Liver (tissue), 3 donors: Measurements from ENCODE around the gene NTNG2.

Experiments used
- ATF3 ChIP-seq: IDR thresholded peaks from 2 replicates; pipeline ENCODE4 v1.6.1; 2016; ENCODE audit warnings: antibody characterized with exemption
- EGR1 ChIP-seq, 2 donors: IDR thresholded peaks; 2 replicates each; pipeline ENCODE4 v1.6.1; 2016 to 2018; ENCODE audit warnings: antibody characterized with exemption in 2 of 2, low read depth in 2 of 2
- GABPA ChIP-seq, 2 donors: IDR thresholded peaks in 1 of 2; conservative IDR thresholded peaks in 1 of 2; 2 replicates each; pipeline ENCODE4 v1.6.1; 2016; ENCODE audit warnings: antibody characterized with exemption in 2 of 2, mild to moderate bottlenecking in 1 of 2, moderate library complexity in 1 of 2
- JUND ChIP-seq, 2 donors: IDR thresholded peaks; 2 replicates each; pipeline ENCODE4 v1.6.1; 2016; ENCODE audit warnings: antibody characterized with exemption in 2 of 2
- MAX ChIP-seq: IDR thresholded peaks from 2 replicates; pipeline ENCODE4 v1.6.1; 2016; ENCODE audit warnings: antibody characterized with exemption
- RAD21 ChIP-seq, 2 donors: IDR thresholded peaks; 2 replicates each; pipeline ENCODE4 v1.6.1; 2016; ENCODE audit warnings: antibody characterized with exemption in 2 of 2, mild to moderate bottlenecking in 2 of 2
- REST ChIP-seq: IDR thresholded peaks from 2 replicates; pipeline ENCODE4 v1.6.1; 2016; ENCODE audit warnings: antibody characterized with exemption, mild to moderate bottlenecking
- SP1 ChIP-seq: IDR thresholded peaks from 2 replicates; pipeline ENCODE4 v1.6.1; 2018; ENCODE audit warnings: antibody characterized with exemption, mild to moderate bottlenecking
- TAF1 ChIP-seq: conservative IDR thresholded peaks from 2 replicates; pipeline ENCODE4 v1.6.1; 2016; ENCODE audit warnings: antibody characterized with exemption, mild to moderate bottlenecking
- YY1 ChIP-seq: IDR thresholded peaks from 2 replicates; pipeline ENCODE4 v1.6.1; 2016; ENCODE audit warnings: antibody characterized with exemption, mild to moderate bottlenecking
- TF ChIP-seq, protein P1 (sequence below): fragments of 150-350 bp; IDR thresholded peaks from 2 replicates; pipeline ENCODE4 v1.5.1; 2017; ENCODE audit warnings: improper control_type of control experiment, low read depth, low read length; ENCODE audit not compliant: missing input control
- TF ChIP-seq, protein P2 (sequence below): IDR thresholded peaks from 2 replicates; pipeline ENCODE4 v1.6.1; 2016; ENCODE audit warnings: antibody characterized with exemption
- donor health status: healthy.
- donor health status: healthy.

DNA sequence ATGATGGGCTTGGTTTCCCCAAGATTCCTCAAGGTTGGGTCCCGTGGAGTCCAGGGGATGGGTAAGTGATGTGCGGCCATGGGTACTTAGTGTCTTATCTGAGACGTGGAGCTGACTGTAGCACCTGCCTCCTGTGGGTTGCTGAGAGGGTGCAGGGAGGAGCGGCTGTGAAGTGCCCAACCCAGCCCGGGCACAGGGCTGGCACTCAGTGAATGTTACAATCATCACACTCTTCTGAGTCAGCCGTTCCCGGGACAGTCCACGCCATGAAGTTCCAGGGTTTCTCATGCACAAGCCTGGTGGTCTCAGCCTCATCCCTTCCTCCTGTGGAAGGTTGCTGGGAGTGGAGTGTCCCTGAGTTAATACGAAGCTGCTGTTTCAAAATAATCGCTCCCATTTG lies 29.1 kb downstream of the NTNG2 start:
- TF ChIP-seq, protein P1, sequence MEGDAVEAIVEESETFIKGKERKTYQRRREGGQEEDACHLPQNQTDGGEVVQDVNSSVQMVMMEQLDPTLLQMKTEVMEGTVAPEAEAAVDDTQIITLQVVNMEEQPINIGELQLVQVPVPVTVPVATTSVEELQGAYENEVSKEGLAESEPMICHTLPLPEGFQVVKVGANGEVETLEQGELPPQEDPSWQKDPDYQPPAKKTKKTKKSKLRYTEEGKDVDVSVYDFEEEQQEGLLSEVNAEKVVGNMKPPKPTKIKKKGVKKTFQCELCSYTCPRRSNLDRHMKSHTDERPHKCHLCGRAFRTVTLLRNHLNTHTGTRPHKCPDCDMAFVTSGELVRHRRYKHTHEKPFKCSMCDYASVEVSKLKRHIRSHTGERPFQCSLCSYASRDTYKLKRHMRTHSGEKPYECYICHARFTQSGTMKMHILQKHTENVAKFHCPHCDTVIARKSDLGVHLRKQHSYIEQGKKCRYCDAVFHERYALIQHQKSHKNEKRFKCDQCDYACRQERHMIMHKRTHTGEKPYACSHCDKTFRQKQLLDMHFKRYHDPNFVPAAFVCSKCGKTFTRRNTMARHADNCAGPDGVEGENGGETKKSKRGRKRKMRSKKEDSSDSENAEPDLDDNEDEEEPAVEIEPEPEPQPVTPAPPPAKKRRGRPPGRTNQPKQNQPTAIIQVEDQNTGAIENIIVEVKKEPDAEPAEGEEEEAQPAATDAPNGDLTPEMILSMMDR = no peak
- no peak for TF ChIP-seq GABPA (IDR thresholded peaks at IDR 0.05 in 1 of 2, conservative IDR thresholded peaks at IDR 0.05 in 1 of 2)
- TF ChIP-seq SP1 = no peak
- TF ChIP-seq ATF3 = no peak
- TF ChIP-seq, protein P2, sequence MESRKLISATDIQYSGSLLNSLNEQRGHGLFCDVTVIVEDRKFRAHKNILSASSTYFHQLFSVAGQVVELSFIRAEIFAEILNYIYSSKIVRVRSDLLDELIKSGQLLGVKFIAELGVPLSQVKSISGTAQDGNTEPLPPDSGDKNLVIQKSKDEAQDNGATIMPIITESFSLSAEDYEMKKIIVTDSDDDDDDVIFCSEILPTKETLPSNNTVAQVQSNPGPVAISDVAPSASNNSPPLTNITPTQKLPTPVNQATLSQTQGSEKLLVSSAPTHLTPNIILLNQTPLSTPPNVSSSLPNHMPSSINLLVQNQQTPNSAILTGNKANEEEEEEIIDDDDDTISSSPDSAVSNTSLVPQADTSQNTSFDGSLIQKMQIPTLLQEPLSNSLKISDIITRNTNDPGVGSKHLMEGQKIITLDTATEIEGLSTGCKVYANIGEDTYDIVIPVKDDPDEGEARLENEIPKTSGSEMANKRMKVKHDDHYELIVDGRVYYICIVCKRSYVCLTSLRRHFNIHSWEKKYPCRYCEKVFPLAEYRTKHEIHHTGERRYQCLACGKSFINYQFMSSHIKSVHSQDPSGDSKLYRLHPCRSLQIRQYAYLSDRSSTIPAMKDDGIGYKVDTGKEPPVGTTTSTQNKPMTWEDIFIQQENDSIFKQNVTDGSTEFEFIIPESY = no peak
- no peak for TF ChIP-seq REST
- no peak for TF ChIP-seq RAD21 (IDR thresholded peaks at IDR 0.05)
- TF ChIP-seq EGR1 (IDR thresholded peaks at IDR 0.05; ENCODE audit: low read depth in 2 of 2) = no peak
- no peak for TF ChIP-seq MAX
- no peak for TF ChIP-seq JUND (IDR thresholded peaks at IDR 0.05)
- TF ChIP-seq YY1 = no peak
- no peak for TF ChIP-seq TAF1
